Upper lobe of left lung (tissue), 4 donors: ENCODE data around the gene NELFCD.

Experiments
- EP300 ChIP-seq, 4 donors: sonication (generic); formaldehyde crosslinking; IDR thresholded peaks; one replicate each; pipeline ENCODE4 v1.5.1; 2017; ENCODE audit warnings: antibody characterized with exemption in 4 of 4, control low read depth in 2 of 4
- POLR2A ChIP-seq, 4 donors: fragments of 450-650 bp; IDR thresholded peaks; one replicate each; pipeline ENCODE4 v1.5.1; 2016 to 2017; ENCODE audit warnings: antibody characterized with exemption in 4 of 4, mild to moderate bottlenecking in 2 of 4
- POLR2AphosphoS5 ChIP-seq, 2 donors: sonication (generic); formaldehyde crosslinking; IDR thresholded peaks; one replicate each; pipeline ENCODE4 v1.5.1; 2017; ENCODE audit warnings: antibody characterized with exemption in 2 of 2
- TF ChIP-seq, protein P1 (sequence below), 6 experiments: fragments of 450-650 bp in 4 of 6; fragments of 200-600 bp in 2 of 6; sonication (generic) in 2 of 6; IDR thresholded peaks; one replicate each; pipeline ENCODE4 v1.5.1; 2016 to 2019; ENCODE audit warnings: antibody characterized with exemption in 6 of 6

DNA sequence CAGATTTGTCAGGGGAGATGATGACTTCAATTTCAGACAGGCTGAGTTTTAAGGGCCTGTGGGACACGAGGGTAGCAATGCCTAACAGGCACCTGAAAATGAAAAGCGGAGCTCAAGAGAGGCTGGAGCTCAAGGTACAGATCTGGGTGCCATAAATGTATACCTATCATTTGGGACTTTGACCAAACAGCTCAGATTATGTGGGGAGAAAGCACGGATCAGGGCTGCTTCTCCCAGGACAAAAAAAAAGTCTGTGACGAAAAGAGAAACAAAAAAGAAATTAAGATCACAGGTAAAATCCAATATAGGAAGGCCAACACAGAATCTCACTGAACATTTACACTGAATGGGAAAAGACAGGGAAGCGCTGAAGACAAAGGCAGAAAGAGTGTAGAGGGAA, 59.6 kb downstream of the NELFCD start:
- TF ChIP-seq, protein P1, sequence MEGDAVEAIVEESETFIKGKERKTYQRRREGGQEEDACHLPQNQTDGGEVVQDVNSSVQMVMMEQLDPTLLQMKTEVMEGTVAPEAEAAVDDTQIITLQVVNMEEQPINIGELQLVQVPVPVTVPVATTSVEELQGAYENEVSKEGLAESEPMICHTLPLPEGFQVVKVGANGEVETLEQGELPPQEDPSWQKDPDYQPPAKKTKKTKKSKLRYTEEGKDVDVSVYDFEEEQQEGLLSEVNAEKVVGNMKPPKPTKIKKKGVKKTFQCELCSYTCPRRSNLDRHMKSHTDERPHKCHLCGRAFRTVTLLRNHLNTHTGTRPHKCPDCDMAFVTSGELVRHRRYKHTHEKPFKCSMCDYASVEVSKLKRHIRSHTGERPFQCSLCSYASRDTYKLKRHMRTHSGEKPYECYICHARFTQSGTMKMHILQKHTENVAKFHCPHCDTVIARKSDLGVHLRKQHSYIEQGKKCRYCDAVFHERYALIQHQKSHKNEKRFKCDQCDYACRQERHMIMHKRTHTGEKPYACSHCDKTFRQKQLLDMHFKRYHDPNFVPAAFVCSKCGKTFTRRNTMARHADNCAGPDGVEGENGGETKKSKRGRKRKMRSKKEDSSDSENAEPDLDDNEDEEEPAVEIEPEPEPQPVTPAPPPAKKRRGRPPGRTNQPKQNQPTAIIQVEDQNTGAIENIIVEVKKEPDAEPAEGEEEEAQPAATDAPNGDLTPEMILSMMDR (IDR thresholded peaks at IDR 0.05), result no peak
- TF ChIP-seq POLR2AphosphoS5 (IDR thresholded peaks at IDR 0.05), result no peak
- no peak for TF ChIP-seq EP300 (IDR thresholded peaks at IDR 0.05)
- no peak for TF ChIP-seq POLR2A (IDR thresholded peaks at IDR 0.05)
